ENCODE results near the gene TIAL1.
"Not testable (repeated sequence)": the region's sequence is repeated elsewhere in the genome, so short reads cannot be mapped to it uniquely, and the experiment has no call there.

The TIAL1 gene

DNA sequence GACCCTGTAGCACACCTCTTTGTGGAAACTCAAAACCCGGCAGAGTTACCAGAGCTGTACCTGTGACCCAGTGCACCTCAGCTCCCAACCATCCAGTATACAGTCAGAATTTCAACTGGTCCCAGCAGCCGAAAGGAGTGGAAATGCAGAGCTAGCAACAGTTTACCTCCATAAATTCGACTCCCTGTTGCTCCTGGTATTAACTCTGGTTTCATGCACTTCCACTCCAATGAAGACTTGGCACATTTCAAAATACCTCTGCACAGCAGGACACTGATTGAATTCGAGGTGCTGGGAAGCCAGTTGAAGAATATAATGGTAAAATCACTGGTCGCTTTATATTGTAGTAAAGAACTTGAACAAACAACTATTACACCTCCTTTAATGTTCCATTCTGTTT, 17.9 kb upstream of the TIAL1 start:
- no peak for DNase-seq (ENCODE audit: low read depth in 2 of 2)

DNA sequence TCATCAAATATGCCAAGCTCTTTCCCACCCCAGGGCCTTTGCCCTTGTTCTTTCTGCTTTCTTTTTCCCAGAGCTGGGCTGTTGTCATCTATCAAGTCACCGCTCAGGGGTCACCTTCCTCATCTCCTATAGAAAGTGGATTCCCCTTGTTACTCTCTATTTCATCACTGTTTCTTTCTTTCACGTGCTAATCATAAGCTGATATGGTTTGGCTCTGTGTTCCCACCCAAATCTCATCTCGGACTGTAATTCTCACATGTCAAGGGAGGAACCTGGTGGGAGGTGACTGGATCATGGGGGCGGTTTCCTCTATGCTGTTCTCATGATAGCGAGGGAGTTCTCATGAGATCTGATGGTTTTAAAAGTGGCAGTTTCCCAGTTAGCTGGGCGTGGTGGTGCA, 17.0 kb upstream of the TIAL1 start:
- DNase-seq (ENCODE audit: low read depth in 2 of 2): no peak

DNA sequence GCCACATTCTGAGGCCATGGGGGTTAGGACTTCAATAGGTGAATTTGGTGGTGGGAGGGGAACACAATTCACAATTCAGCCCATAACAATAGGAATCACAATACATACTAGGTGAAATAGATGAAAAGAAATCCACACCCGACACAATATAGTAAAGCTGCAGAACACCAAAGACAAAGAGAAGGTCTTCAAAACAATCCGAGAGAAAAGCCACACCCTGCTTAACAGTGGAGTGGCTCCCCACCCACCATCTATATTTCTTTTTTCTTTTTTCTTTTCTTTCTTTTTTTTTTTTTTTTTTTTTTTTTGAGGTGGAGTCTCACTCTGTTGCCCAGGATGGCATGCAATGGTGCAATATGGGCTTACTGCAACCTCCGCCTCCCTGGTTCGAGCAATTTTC, 14.7 kb upstream of the TIAL1 start:
- DNase-seq (ENCODE audit: low read depth in 2 of 2): no peak

DNA sequence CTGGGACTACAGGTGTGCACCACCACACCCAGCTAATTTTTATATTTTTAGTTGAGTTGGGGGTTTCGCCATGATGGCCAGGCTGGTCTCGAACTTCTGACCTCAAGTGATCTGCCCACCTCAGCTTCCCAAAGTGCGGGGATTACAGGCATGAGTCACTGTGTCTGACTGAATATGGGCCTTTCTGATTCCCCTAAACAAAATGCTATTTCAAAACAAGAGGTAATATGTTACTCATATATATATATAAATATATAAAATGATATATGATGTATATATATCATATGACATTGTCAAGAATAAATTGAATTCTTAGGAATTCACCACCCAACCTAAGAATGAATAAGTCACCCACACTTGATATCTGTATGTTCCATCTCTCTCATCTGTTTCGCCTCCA, 12.8 kb upstream of the TIAL1 start:
- no peak for DNase-seq (ENCODE audit: low read depth in 2 of 2)

DNA sequence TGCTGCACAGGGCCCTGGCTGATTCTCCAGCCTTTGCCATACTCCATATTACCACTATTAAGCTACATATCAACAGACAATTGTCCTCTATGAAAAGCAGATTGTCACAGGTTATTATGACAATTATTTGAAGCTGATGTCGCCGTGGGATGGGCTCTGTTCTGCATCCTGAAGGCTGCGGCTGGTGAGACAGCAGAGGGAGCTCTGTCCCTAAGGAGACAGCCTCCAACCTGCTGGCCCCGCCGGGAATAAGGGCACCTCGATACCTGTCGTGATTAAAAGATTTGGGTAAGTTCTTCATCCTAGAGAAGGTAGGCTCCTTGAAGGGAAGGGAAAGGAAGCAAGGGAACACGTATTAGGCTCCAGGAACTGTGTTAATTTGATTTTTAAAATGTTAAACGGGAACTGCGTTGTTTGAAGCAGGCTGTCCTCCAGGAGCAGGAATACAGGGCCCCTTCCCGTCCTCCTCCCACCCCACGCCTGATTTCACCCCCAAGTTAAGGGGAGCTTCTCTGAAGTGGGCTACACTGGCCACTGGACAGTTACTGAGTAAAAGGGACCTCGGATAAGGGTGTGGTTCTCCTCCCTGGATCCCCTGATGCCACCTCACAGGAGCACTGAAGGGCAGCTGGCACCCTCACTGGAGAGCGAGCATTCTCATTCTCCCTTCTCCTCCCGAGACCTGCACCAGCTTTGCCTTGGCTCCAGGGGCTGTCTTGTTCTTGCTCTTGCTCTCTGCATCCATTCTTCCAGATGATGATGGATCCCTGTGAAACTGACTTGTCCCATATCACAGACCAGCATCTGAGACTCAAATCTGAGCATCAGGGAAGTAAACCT, 11.8 kb upstream of the TIAL1 start:
- no peak for DNase-seq (ENCODE audit: low read depth in 2 of 2)

DNA sequence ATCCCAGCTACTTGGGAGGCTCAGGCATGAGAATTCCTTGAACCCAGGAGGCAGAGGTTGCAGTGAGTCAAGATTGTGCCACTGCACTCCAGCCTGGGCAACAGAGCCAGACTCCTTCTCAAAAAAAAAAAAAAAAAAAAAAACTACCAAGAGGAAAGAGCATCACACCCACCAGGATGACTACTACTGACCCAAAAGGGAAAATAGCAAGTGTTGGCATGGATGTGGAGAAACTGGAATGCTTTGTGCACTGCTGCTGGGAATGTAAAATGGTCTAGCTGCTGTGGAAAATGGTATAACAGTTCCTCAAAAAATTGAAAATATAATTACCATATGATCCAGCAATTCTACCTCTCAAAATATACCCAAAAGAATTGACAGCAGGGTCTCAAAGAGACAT, 7.7 kb upstream of the TIAL1 start:
- DNase-seq (ENCODE audit: low read depth in 2 of 2): no peak

DNA sequence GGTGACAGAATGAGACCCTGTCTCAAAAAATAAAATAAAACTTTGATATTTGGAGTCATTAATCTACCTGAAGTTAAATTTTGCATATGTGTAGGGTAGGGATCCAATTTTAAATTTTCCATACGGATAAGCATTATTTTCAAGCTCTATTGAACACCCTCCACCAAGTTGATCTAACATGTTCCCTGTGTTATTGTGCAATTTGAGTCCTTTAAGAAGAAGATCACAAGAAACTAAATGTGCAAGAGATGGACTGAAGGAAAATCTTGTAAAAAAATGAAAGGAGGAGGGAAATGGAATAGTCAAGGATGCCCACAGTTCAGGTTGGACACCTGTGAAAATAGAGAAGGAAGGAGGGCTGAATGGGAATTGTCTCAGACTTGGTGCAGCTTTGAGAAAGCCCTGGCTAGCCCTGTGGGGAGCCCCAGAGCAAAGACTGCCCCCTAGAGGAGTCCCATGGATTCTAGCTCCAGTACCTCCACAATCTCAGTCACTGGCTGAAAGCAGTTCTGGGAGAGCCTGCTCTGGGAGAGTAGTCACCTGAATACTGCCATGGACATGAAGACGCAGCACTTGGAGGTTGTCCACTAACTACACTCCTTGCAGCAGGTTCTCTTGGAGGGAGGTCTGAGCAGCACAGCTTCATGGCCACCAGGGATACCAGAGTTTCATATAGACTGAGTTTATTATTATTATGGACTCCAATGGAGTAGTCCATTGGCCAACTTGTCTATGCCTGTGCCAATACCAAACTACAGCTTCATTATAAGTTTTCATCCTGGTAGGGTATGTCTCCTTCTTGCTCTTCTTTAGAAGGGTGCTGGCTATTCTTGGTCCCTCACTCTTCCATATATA, 5.7 kb upstream of the TIAL1 start:
- DNase-seq (ENCODE audit: low read depth in 2 of 2): no peak

DNA sequence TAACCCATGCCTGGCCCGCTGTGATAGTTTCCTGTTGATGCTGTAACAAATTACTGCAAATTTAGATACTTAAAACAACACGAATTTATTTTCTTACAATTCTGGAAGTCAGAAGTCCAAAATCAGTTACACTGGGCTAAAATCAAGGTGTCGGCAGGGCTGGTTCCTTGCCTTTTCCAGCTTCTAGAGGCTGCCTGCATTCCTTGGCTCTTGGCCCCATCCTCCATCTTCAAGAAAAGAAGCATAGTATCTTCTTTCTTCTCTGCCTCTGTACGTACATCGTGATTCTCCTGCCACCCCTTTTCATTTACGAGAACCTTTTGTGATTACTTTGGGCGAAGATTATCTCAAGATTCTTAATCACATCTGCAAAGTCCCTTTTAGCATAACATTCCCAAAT, 1.6 kb upstream of the TIAL1 start:
- no peak for DNase-seq (ENCODE audit: low read depth in 2 of 2)

DNA sequence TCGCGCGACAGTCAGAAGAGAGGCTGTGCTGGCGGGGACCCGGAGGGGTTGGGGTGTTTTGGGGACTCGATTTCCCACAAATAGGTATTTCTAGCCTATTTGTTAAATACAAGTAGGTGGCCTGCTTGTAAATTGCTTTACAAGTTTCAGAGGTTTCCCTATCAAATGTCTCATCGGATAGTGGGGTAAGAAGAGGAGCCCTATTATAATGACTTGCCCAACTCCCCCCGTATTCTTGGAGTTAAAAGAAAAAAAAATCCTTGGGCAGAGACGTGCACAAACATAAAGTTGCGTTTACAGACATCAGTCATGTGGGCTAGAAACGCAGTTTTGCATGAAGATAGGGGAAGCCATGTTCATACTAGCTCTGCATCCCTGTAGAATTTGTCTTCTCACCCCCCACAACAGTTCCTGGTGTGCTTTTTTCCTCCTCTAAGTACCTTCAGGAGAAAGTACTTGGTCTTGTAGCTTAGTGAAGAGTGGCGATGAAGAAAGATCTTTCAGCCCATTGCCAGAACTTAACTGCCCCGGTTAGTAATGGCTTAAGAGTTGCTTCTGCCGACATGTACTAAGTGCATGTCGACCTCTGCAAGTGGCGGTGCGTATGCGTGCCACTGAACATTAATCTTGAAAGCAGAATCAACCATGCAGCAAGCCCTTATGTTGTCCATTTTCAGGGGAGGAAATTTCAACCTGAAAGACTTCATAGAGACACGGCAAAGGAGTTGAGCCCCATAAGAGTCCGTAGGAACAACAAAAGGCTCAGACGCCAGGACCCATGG, 832 bp upstream of the TIAL1 start:
- DNase-seq (ENCODE audit: low read depth in 2 of 2): no peak

DNA sequence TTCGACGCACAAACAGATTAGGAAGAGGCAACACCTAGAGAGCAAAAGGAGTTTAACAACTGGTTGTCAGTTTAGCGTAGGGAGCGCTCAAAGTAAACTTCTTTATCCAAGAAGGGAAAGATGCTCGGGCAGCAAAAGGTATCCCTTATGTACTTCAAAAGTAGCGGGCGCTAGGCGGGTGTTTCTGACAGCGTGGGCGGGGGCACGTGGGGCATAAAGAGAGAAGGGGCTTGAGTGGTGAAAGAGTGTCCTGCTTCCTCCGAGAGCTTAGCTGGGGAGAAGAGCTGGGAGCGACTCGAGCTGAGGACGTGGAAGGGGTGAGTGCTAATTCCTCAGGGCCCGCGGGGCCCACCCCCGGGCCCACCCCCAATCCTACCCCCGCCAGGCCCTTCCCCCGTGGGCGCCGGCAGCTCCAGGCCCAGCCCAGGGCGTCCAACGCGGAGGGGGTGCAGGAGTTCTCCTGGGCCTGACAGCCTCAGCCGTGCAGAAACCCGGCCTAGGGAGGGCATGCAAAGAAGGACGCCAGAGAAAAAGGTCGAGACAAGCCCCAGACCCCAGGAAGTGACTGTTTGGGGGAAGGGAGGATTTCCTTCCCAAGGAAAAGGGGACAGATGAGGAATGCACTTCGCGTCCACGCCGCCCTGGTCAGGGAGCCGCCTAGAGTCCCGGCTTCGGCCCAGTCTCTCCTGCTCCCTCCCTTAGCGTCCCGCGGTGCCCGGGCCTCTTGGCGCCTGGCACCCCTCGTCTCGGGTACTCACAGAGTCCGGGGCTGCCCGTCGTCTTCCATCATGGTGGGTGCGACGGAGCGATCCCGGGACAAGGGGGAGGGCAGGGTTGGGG, 868 bp downstream of the TIAL1 start:
- DNase-seq (ENCODE audit: low read depth in 2 of 2): peak; percentile 35 to 57

DNA sequence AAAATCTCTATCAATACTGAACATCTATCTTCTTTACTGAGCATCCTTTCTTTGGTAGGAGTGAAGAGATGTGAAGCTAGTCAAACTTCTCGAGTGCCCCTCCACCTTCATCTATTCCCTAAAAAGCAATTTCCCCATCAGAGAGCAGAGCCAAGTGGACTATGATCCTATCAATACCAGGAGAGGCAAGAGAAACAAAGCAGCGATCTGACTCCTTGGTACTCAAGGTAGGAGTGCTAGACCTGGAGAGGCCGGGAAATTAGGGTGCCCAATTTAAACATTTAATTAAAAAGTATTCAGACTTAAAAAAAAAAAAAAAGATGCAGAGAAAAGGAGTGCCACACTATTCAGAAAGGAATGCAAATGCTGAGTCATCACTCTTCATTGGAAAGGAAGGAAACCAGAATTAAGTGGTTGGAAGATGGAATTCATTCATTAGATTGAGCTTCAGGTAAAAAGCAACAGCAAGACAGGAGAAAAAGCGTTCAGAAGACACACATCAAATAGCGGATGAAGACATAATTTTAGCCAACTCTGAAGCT, 1.6 kb downstream of the TIAL1 start:
- no peak for DNase-seq (ENCODE audit: low read depth in 2 of 2)

DNA sequence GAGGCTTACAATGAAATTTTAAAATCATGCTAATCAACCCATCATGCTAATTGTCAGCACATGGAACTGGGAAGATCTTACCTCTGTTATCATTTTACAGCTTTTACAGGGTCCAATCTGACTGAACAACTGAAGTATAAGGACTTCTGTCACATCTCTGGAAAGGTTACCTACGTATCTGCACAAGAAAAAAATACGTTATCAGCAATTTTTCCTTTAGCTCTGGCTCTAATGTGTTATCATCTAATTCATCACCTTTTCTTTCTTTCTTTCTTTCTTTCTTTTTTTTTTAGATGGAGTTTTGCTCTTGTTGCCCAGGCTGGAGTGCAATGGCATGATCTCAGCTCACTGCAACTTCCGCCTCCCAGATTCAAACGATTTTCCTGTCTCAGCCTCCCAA, 8.7 kb downstream of the TIAL1 start:
- no peak for DNase-seq (ENCODE audit: low read depth in 2 of 2)

DNA sequence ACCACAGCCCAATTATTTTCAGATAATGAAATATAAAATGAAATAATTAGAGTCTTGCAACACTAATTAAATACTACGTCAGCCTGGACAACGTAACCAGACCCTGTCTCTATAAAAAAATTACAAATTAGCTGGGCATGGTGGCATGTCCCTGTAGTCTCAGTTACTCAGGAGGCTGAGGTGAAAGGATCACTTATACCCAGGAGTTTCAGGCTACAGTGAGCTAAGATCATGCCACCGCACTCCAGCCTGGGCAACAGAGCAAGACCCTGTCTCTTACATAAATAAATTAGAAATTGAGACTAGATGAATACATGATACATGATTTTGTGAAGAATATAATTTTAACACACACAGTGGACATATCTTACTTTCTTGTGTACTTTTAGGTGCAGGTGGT, 18.4 kb downstream of the TIAL1 start:
- DNase-seq (ENCODE audit: low read depth in 2 of 2): no peak

DNA sequence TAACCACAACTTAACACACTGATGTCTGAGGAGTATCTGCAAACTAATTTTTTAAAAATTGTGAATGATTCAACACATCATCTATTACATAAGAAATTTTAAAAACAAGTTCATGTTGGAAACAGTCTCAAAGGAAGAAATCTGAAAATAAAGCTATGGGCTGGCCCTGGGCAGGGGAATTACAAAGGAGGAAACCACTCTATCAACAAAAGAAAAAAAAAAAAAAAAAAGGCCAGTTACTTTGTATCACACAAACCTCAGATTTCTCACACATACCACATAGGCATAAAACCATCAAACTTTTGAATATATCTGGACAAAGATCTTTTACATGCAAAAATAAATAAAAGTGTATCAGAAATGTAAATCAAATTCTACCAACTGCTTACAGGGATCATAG, 20.8 kb downstream of the TIAL1 start:
- DNase-seq (ENCODE audit: low read depth in 2 of 2): no peak

DNA sequence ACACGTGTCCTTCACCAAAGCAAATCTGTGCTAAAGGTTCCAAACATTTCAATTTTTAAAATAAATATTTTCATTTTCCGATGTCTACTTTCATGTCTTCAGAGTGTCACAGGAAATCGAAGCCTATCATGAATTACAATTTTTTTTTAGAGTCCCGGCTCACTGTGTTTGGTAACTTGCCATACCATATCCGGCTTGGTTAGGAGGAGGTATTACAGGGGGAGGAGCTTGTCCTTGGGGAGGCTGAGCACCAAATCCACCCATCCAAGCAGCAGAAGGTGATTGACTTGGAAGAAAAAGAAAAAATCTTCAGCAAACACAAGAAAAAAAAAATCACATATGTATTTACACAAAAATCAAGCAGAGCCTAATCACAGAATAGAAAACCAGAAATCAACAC, 21.3 kb downstream of the TIAL1 start:
- no peak for DNase-seq (ENCODE audit: low read depth in 2 of 2)

DNA sequence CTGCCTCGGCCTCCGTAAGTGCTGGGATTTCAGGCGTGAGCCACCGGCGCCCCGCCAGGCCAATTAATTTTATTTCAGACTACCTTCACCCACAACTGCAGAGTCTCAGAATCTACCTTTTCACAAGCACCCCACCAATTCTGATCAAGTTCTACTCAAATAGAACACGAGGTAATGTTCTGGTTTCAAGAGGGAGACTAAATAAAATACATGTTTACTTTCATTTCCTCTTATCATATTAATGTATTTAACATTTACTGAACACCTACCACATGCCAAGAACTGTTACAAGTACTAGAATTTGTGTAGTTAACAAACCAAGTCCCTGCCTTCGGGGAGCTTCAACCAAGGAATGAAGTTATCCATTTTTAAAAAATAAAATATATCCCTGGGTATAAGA, 28.8 kb downstream of the TIAL1 start:
- no peak for DNase-seq (ENCODE audit: low read depth in 2 of 2)

DNA sequence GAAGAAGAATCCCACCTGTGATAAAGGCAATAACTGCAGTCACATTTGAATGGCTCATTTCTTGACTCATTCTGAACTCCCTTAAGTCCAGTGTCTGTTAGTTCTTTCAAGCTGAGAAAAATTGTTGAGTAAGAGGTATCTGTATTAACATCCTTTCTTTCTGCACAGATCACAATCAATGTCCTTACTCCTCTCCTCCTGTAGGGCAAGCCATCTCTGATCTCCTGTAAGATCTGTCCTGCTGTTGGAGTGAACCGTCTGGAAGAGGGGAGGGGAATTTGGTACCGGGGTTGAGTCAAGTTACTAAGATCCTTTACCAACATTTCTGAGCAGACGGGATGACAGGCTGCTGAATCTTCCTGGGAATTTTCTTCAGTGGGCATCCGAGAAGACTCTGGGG, 34.7 kb downstream of the TIAL1 start:
- DNase-seq (ENCODE audit: low read depth in 2 of 2): no peak

DNA sequence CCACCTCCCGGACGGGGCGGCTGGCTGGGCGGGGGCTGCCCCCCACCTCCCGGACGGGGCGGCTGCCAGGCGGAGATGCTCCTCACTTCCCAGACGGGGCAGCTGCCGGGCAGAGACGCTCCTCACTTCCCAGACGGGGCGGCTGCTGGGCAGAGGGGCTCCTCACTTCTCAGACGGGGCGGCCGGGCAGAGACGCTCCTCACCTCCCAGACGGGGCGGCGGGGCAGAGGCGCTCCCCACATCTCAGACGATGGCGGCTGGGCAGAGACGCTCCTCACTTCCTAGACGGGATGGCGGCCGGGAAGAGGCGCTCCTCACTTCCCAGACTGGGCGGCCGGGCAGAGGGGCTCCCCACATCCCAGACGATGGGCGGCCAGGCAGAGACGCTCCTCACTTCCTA, 37.3 kb downstream of the TIAL1 start:
- DNase-seq (ENCODE audit: low read depth in 2 of 2): not testable (repeated sequence)

DNA sequence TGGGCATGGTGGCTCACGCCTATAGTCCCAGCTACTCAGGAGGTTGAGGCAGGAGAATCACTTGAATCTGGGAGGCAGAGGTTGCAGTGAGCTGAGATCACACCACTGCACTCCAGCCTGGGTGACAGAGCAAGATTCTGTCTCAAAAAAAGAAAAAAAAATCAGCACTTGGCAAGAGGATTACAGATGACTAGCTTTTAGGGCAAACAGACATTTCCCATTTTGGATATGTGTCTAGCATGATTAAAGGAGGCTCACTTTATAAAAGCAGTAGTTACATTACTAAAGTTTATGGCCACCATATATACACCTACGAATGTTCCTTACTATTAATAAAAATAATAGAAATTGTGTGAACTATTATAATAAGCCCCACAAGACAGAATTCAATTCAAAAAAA, 40.7 kb downstream of the TIAL1 start:
- DNase-seq (ENCODE audit: low read depth in 2 of 2): not testable (repeated sequence)

DNA sequence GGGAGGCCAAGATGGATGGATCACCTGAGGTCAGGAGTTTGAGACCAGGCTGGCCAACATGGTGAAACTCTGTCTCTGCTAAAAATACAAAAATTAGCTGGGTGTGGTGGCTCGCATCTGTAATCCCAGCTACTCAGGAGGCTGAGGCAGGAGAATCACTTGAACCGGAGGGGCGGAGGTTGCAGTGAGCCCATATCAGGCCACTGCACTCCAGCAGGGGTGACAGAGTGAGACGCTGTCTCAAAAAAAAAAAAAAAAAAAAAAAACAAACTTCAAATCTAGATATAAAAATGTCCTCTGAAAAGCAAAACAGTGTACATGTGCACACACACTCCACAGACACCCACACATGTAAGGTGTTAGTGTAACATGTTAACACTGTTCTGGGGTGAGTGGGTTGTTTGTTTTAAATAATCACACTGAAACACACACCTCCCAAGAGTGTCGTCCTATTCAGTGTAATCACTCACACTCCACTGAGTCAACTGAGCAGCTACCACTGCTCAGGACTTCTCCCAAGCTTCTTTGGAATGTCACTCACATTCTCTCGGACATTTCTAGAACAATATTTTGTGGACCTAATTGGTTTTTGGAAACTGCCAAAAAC, 41.5 kb downstream of the TIAL1 start:
- DNase-seq (ENCODE audit: low read depth in 2 of 2): no peak

DNA sequence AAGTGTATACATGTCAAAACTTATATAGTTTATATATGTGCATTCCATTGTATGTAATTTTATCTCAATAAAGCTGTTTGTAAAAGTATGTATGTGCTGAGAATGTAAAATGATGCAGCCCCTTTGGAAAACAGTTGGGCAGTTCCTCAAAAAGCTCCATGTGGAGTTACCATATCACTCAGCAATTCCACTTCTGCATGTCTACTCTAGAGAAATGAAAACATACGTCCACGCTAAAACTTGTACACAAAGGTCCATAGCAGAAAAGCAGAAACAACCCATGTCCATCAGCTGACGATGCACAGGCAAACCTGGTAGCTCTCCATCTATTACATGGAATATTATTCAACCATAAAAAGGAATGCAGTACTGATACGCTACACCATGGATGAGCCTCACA, 45.9 kb downstream of the TIAL1 start:
- no peak for DNase-seq (ENCODE audit: low read depth in 2 of 2)

All from activated CD8-positive, alpha-beta memory T cell treated with anti-CD3 and anti-CD28 coated beads for 4 hours (primary cell).